H7 (cell line): ENCODE measurements around the gene KCNJ16. TPM values are rescaled to one million over a fixed set of nuclear protein-coding genes. Genes with fewer than 3 reads are reported as not detected.
"Not testable (repeated sequence)": the region's sequence is repeated elsewhere in the genome, so short reads cannot be mapped to it uniquely, and the experiment has no call there.

Experiments
- DNase-seq: peaks from one replicate; pipeline ENCODE4 v3.0.0; 2012
- H3K27me3 ChIP-seq: 2 replicates; pipeline ENCODE4 v1.6.0; 2011; ENCODE audit warnings: mild to moderate bottlenecking, low read length; ENCODE audit not compliant: control insufficient read depth, insufficient read depth
- H3K36me3 ChIP-seq: replicated peaks from 2 replicates; pipeline ENCODE4 v1.5.1; 2011; ENCODE audit warnings: low read length; ENCODE audit not compliant: control insufficient read depth, insufficient read depth
- H3K4me3 ChIP-seq: 2 replicates; pipeline ENCODE4 v1.5.1; 2011; ENCODE audit warnings: low read depth, mild to moderate bottlenecking, control low read depth, low read length, moderate library complexity; ENCODE audit not compliant: insufficient read depth
- total RNA-seq: library from RNA; depleted of rRNA; stranded (reverse); fragments of >200 nt; shearing (Covaris generic); gene quantifications from 2 replicates; pipeline ENCODE4 v1.2.3, GENCODE V29; 2014; rRNA removed

Gene KCNJ16
- total RNA-seq = 0.07 and 0.76 TPM in 2 replicates

- Histone ChIP-seq H3K36me3 (no peaks in the 10 kb centered on the region), H3K27me3 (no peaks in the 10 kb centered on the region), H3K4me3 (no peak within 1 kb of the TSS)
- no peak for DNase-seq
Measured at GRCh38 chr17:70074956-70075355, at the start of gene KCNJ16. Gene KCNJ16 (plus strand): TSS chr17:70075225. CDS start chr17:70132088, 56,863 bp downstream.

- no peak for DNase-seq
- Histone ChIP-seq H3K4me3 (no peak overlapping the region), H3K36me3 (no peaks in the 10 kb centered on the region), H3K27me3 (no peaks in the 10 kb centered on the region)
Measured at GRCh38 chr17:70028397-70028796, 46.6 kb upstream of the KCNJ16 start.

- no peaks in the 10 kb centered on the region for H3K27me3 ChIP-seq
- no peak overlapping the region for H3K4me3 ChIP-seq
- DNase-seq = no peak
- H3K36me3 ChIP-seq = no peaks in the 10 kb centered on the region
Measured at GRCh38 chr17:70028978-70029767, 45.9 kb upstream of the KCNJ16 start.

- Histone ChIP-seq H3K4me3 (no peak overlapping the region), H3K27me3 (no peaks in the 10 kb centered on the region), H3K36me3 (no peaks in the 10 kb centered on the region)
- DNase-seq = no peak
Measured at GRCh38 chr17:70030371-70030770, 44.7 kb upstream of the KCNJ16 start.

- no peak overlapping the region for H3K4me3 ChIP-seq
- no peaks in the 10 kb centered on the region for H3K36me3 ChIP-seq
- H3K27me3 ChIP-seq = no peaks in the 10 kb centered on the region
- no peak for DNase-seq
Measured at GRCh38 chr17:70031341-70031740, 43.7 kb upstream of the KCNJ16 start.

- no peaks in the 10 kb centered on the region for H3K27me3 ChIP-seq
- no peak for DNase-seq
- H3K4me3 ChIP-seq = no peak overlapping the region
- no peaks in the 10 kb centered on the region for H3K36me3 ChIP-seq
Measured at GRCh38 chr17:70033165-70033564, 41.9 kb upstream of the KCNJ16 start.

- no peak overlapping the region for H3K4me3 ChIP-seq
- H3K27me3 ChIP-seq = no peaks in the 10 kb centered on the region
- DNase-seq = no peak
- no peaks in the 10 kb centered on the region for H3K36me3 ChIP-seq
Measured at GRCh38 chr17:70034158-70034557, 40.9 kb upstream of the KCNJ16 start.

- Histone ChIP-seq H3K36me3 (no peaks in the 10 kb centered on the region), H3K4me3 (no peak overlapping the region), H3K27me3 (no peaks in the 10 kb centered on the region)
- DNase-seq = no peak
Measured at GRCh38 chr17:70037498-70037897, 37.5 kb upstream of the KCNJ16 start.

- H3K27me3 ChIP-seq = no peaks in the 10 kb centered on the region
- H3K4me3 ChIP-seq = no peak overlapping the region
- no peak for DNase-seq
- H3K36me3 ChIP-seq = no peaks in the 10 kb centered on the region
Measured at GRCh38 chr17:70040336-70040735, 34.7 kb upstream of the KCNJ16 start.

- Histone ChIP-seq H3K4me3 (no peak overlapping the region), H3K27me3 (no peaks in the 10 kb centered on the region), H3K36me3 (no peaks in the 10 kb centered on the region)
- DNase-seq = no peak
Measured at GRCh38 chr17:70041061-70041460, 34.0 kb upstream of the KCNJ16 start.

- H3K27me3 ChIP-seq = no peaks in the 10 kb centered on the region
- no peaks in the 10 kb centered on the region for H3K36me3 ChIP-seq
- H3K4me3 ChIP-seq = no peak overlapping the region
- no peak for DNase-seq
Measured at GRCh38 chr17:70041540-70041939, 33.5 kb upstream of the KCNJ16 start.

GRCh38 chr17:70045780-70046179, 29.2 kb upstream of the KCNJ16 start:
- not testable (repeated sequence) for H3K4me3 ChIP-seq, H3K27me3 ChIP-seq, DNase-seq, H3K36me3 ChIP-seq

- no peaks in the 10 kb centered on the region for H3K27me3 ChIP-seq
- no peak overlapping the region for H3K4me3 ChIP-seq
- no peaks in the 10 kb centered on the region for H3K36me3 ChIP-seq
- no peak for DNase-seq
Measured at GRCh38 chr17:70047619-70048419, 27.2 kb upstream of the KCNJ16 start.

- H3K36me3 ChIP-seq = no peaks in the 10 kb centered on the region
- no peak overlapping the region for H3K4me3 ChIP-seq
- no peak for DNase-seq
- H3K27me3 ChIP-seq = no peaks in the 10 kb centered on the region
Measured at GRCh38 chr17:70049801-70050591, 25.0 kb upstream of the KCNJ16 start.
